NT2/D1 (cell line): ENCODE data around the gene LIPC.
A peak's percentile ranks its signal among the peaks of the same experiment; 100 is the strongest.

Experiments
- DNase-seq: peaks from one replicate; pipeline ENCODE4 v3.0.0-alpha.2; 2011; ENCODE audit warnings: low read depth, low spot score
- H3K27me3 ChIP-seq: 2 replicates; pipeline ENCODE4 v1.6.0; 2011; ENCODE audit warnings: mild to moderate bottlenecking; ENCODE audit not compliant: insufficient read length, insufficient read depth
- H3K36me3 ChIP-seq: 2 replicates; pipeline ENCODE4 v1.6.1; 2011; ENCODE audit warnings: mild to moderate bottlenecking, low read length, mixed read lengths; ENCODE audit not compliant: insufficient read depth, insufficient read length
- H3K4me1 ChIP-seq: 2 replicates; pipeline ENCODE4 v1.5.1; 2011; ENCODE audit not compliant: insufficient read depth, insufficient read length
- H3K4me3 ChIP-seq: 2 replicates; pipeline ENCODE4 v1.5.1; 2011; ENCODE audit warnings: low read depth; ENCODE audit not compliant: insufficient read length
- H3K9ac ChIP-seq: 2 replicates; pipeline ENCODE4 v1.6.0; 2011; ENCODE audit warnings: low read depth; ENCODE audit not compliant: insufficient read length
- H3K9me3 ChIP-seq: 2 replicates; pipeline ENCODE4 v1.5.1; 2011; ENCODE audit warnings: mild to moderate bottlenecking, low read length; ENCODE audit not compliant: insufficient read depth
- SUZ12 ChIP-seq: IDR thresholded peaks from 2 replicates; pipeline ENCODE4 v1.6.1; 2011; ENCODE audit not compliant: insufficient read length, insufficient read depth; ENCODE audit errors: extremely low read depth
- YY1 ChIP-seq: IDR thresholded peaks from 2 replicates; pipeline ENCODE4 v1.6.1; 2011; ENCODE audit not compliant: insufficient read length, insufficient read depth
- ZNF274 ChIP-seq: IDR thresholded peaks from 2 replicates; pipeline ENCODE4 v1.6.1; 2011; ENCODE audit warnings: mild to moderate bottlenecking, low read depth, low read length

Gene LIPC

GRCh38 chr15:58431221-58432149, at the start of gene LIPC:
LIPC (plus strand) TSS chr15:58431991; CDS start chr15:58432033, 42 bp downstream.
- H3K4me1 ChIP-seq, result peaks cover 8% of the 10 kb centered on the region
- DNase-seq, result no peak
- H3K9me3 ChIP-seq, result no peaks in the 10 kb centered on the region
- H3K9ac ChIP-seq, result no peak within 1 kb of the TSS
- TF ChIP-seq ZNF274 (no peak), SUZ12 (no peak), YY1 (no peak)
- no peak within 1 kb of the TSS for H3K4me3 ChIP-seq
- H3K36me3 ChIP-seq, result no peaks in the 10 kb centered on the region
- H3K27me3 ChIP-seq, result no peaks in the 10 kb centered on the region

GRCh38 chr15:58383876-58384275, 47.9 kb upstream of the LIPC start:
- Histone ChIP-seq H3K9ac (no peak overlapping the region), H3K27me3 (no peaks in the 10 kb centered on the region), H3K9me3 (no peaks in the 10 kb centered on the region), H3K36me3 (no peaks in the 10 kb centered on the region), H3K4me1 (no peaks in the 10 kb centered on the region), H3K4me3 (no peak overlapping the region)
- peak; percentile 48 for DNase-seq
- TF ChIP-seq SUZ12, result no peak

- H3K4me3 ChIP-seq, result no peak overlapping the region
- H3K9me3 ChIP-seq, result no peaks in the 10 kb centered on the region
- H3K4me1 ChIP-seq, result no peaks in the 10 kb centered on the region
- DNase-seq, result no peak
- no peaks in the 10 kb centered on the region for H3K36me3 ChIP-seq
- no peak overlapping the region for H3K9ac ChIP-seq
- TF ChIP-seq YY1, result no peak
- no peak for TF ChIP-seq ZNF274
- TF ChIP-seq SUZ12, result no peak
- no peaks in the 10 kb centered on the region for H3K27me3 ChIP-seq
These were observed 47.1 kb upstream of the LIPC start for GRCh38 chr15:58384667-58385066.

- Histone ChIP-seq H3K36me3 (no peaks in the 10 kb centered on the region), H3K9ac (no peak overlapping the region), H3K9me3 (no peaks in the 10 kb centered on the region), H3K4me3 (no peak overlapping the region), H3K4me1 (no peaks in the 10 kb centered on the region), H3K27me3 (no peaks in the 10 kb centered on the region)
- no peak for TF ChIP-seq SUZ12
- DNase-seq, result no peak
These were observed 45.7 kb upstream of the LIPC start for GRCh38 chr15:58386081-58386480.

DNA sequence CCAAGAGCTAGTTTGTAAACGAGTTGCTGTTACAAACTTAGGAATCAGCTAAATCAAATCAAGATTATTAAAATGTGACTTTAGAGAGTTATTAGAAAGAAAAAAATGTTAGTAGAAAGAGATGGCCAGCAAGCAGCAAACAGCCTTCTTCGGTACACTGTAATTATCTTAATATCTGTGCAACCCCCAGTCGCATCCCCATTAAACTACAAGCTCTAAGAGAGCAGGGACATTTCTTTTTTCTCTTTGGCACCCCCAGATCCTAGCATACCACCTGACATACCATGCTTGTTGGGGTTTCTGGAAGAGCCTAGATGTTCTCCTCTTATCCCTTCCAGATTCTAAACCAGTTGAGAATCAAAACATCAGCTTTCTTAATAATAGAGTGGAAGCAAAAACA, 45.1 kb upstream of the LIPC start:
- Histone ChIP-seq H3K36me3 (no peaks in the 10 kb centered on the region), H3K27me3 (no peaks in the 10 kb centered on the region), H3K4me1 (no peaks in the 10 kb centered on the region), H3K9ac (no peak overlapping the region), H3K4me3 (no peak overlapping the region), H3K9me3 (no peaks in the 10 kb centered on the region)
- no peak for DNase-seq
- TF ChIP-seq YY1 (no peak), ZNF274 (no peak), SUZ12 (no peak)

DNA sequence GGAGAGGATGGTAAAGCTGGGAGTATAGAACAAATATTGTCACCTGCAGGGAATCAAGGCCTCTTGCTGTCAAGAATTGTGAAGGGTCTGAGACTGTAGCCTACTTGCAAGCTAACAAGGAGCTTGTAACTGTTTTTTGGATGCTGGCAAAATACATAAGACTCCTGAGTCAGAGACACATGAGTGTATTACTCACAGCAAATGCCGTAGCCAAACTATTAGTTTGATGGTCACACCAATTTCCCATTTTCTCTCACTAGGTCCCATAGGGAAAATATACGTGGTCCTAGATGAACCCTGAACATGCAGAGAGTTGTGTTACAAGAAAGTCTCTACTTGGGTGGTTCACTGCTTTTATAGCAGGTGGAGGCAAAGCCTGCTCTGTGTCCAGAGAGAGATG, 44.7 kb upstream of the LIPC start:
- H3K9me3 ChIP-seq, result no peaks in the 10 kb centered on the region
- no peak overlapping the region for H3K4me3 ChIP-seq
- H3K9ac ChIP-seq, result no peak overlapping the region
- no peak for TF ChIP-seq ZNF274
- no peak for TF ChIP-seq SUZ12
- no peak for TF ChIP-seq YY1
- H3K27me3 ChIP-seq, result no peaks in the 10 kb centered on the region
- no peaks in the 10 kb centered on the region for H3K4me1 ChIP-seq
- no peak for DNase-seq
- H3K36me3 ChIP-seq, result no peaks in the 10 kb centered on the region

DNA sequence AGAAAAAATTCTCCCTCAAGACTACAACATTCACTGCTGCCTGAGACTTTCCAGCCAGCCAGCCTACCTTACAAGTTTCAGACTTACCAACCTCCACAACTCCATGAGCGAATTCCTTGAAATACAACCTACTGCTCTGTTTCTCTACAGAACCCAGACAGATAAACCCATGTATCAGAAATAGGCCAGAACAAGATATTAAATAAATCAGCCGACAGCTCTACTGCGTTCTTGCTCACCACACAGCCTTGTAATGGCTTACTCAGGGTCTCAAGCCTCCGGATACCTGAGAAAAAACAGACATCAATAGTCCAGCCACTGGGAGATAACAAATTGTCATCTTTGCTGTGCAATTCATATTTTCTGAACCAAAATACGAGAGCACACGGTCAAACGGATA, 43.6 kb upstream of the LIPC start:
- H3K36me3 ChIP-seq, result no peaks in the 10 kb centered on the region
- H3K9ac ChIP-seq, result no peak overlapping the region
- no peak for TF ChIP-seq SUZ12
- DNase-seq, result no peak
- no peaks in the 10 kb centered on the region for H3K9me3 ChIP-seq
- no peak overlapping the region for H3K4me3 ChIP-seq
- H3K27me3 ChIP-seq, result no peaks in the 10 kb centered on the region
- peaks cover 4% of the 10 kb centered on the region for H3K4me1 ChIP-seq
